Fibroblast of skin of right quadriceps (primary cell): ENCODE data around the gene KLF2.
A peak's percentile ranks its signal among the peaks of the same experiment; 100 is the strongest.
"Not testable (repeated sequence)": the region's sequence is repeated elsewhere in the genome, so short reads cannot be mapped to it uniquely, and the experiment has no call there.

Experiments used
- DNase-seq: peaks from one replicate; pipeline ENCODE4 v3.0.0-alpha.2; 2013

The KLF2 gene

GRCh38 chr19:16324384-16325160 lies at the start of gene KLF2:
Gene KLF2 (plus strand): TSS chr19:16324826. CDS start chr19:16324924, 98 bp downstream.
- peak; percentile 93 for DNase-seq

- no peak for DNase-seq
Measured at GRCh38 chr19:16280306-16280705, 44.3 kb upstream of the KLF2 start.

- no peak for DNase-seq
Measured at GRCh38 chr19:16281743-16282142, 42.9 kb upstream of the KLF2 start.

GRCh38 chr19:16283210-16284061 lies 41.2 kb upstream of the KLF2 start:
- peak; percentile 65 for DNase-seq

DNA sequence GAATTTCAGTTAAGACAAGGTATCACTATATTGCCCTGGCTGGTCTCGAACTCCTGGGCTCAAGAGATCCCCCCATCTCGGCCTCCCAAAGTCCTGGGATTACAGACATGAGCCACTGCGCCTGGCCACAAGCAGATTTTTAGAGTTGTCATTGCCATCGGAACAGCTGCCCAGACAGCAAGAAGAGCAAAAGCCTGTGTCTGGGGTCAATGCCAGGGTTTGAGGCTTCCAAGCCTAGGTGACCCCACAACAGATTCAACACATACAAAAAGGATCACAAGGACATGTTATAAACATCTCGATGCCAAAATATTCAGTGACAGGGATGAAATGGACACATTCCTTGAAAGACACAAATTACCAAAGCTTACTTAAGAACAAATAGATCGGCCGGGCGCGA lies 40.1 kb upstream of the KLF2 start:
- DNase-seq: no peak

- DNase-seq: not testable (repeated sequence)
Measured at GRCh38 chr19:16285079-16285478, 39.5 kb upstream of the KLF2 start.

GRCh38 chr19:16285769-16286498 lies 38.7 kb upstream of the KLF2 start:
- DNase-seq: peak; percentile 13

DNA sequence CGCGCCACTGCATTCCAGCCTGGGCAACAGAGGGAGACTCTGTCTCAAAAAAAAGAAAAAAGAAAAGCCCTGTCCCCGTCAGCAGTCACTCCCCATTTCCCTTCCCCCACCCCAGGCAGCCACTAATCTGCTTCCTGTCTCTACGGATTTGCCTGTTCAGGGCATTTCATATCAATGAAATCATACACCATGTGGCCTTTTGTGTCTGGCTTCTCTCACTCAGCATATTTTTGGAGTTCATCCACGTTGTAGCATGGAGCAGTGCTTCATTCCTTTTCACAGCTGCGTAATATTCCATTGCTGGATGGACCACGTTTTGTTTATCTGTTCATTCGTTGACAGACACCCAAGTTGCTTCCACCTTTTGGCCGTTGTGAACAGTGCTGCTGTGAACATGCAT lies 36.1 kb upstream of the KLF2 start:
- DNase-seq: peak; percentile 58

GRCh38 chr19:16289594-16289993 lies 35.0 kb upstream of the KLF2 start:
- no peak for DNase-seq

DNA sequence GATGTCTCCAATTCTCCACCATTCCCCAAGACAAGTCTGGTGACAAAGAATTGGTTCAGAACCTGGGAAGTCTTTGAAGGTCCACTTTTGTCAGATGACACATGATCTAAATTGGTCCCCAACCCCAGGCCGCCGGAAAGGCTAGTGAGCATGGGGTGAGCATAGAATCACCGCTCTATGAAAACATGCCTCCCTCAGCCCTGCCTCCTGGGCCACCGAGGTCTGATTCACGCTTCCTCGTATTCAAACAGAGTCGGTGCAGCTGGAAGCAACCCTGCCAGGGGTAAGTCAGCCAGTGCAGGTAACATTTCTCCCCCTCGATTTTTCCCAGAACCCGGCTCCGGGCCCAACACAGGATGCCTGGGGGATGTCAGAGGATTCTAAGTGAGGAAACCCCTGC lies 33.9 kb upstream of the KLF2 start:
- no peak for DNase-seq

- peak; percentile 92 for DNase-seq
Measured at GRCh38 chr19:16293118-16294091, 31.2 kb upstream of the KLF2 start.

DNA sequence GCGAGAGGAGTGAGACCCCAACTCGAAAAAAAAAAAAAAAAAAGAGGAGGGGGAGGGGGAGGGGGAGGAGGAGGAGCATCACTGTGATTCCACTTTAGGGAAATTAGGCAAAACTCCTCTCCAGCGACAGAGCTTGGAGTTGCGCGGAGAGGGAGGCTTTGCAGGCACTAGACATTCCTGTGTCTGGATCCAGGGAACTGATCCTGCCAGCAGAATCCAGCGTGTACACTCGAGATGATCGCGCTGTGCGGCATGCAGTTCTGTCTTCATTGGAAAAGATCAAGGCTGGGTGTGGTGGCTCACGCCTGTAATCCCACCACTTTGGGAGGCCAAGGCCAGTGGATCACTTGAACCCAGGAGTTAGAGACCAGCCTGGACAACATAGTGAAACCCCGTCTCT lies 29.6 kb upstream of the KLF2 start:
- peak; percentile 32 for DNase-seq

- DNase-seq: no peak
Measured at GRCh38 chr19:16296713-16297112, 27.9 kb upstream of the KLF2 start.

DNA sequence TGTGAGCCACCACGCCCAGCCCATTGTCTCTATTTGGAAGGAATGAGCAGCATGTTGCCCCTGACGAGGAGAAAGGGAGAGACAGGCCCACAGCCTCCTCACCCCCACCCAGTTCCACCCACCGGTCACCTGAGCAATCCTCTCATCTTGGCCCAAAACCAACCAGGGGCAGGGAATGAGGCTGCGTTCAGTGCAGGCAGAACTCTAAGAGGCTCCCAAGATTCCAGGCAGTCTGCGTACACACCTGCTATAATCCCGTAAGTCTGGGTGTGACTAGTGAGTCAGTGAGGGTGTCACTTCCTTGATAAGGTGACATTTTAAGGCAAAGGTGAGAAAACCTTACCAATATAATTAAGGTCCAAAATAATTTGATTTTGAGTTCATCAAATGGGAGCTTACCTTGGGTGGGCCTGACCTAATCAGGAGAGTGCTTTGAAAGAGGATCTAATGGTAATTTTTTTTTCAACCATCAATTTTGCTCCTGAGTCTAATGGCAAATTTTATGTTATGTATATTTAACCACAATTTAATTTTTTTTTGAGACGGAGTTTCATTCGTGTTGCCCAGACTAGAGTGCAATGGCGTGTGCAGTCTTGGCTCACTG lies 26.9 kb upstream of the KLF2 start:
- no peak for DNase-seq

DNA sequence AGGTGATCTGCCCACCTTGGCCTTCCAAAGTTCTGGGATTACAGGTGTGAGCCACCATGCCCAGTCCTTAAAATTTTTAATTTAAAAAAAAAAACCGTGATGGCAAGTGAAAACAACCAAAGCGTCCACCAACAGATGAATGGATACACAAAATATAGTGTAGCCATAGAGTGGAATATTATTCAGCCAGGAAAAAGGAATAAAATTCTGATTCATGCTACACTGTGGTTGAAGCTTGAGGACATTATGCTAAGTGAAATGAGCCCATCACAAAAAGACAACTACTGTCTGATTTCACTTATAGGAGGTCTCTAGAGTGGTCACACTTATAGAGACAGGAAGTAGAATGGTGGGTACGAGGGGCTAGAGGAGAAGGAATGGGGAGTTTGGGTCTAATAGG lies 26.3 kb upstream of the KLF2 start:
- no peak for DNase-seq

DNA sequence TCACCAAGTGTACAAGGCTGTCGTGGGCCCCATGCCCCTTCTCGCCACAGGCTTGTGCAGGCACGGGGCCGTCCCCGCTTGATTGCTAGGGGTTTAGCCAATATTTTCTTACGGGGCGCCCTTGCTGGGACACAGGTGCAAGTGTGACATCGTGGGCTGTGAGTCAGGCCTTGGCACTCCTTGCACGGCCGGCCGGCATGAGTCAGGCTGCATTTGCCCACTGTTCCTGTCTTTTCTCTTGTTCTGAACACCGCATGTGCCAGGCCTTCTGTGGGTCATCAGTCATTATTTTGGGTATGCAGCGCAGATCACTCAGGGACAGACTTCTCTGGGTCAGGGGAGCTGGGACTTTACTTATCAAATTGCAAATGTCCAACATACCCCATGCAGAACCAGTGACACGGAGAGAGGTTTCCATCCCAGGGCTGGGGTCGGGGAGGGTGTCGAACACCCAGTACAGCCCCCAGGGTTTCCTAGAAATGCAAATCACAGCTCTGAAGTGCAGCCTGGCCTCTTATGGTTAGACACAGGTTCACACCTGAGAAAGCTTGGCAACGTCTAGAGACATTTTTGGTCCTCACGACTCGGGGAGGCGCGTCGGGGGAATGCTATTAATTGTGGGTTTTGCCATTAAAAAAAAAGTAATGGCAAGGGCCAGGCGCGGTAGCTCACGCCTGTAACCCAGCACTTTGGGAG lies 22.5 kb upstream of the KLF2 start:
- no peak for DNase-seq

DNA sequence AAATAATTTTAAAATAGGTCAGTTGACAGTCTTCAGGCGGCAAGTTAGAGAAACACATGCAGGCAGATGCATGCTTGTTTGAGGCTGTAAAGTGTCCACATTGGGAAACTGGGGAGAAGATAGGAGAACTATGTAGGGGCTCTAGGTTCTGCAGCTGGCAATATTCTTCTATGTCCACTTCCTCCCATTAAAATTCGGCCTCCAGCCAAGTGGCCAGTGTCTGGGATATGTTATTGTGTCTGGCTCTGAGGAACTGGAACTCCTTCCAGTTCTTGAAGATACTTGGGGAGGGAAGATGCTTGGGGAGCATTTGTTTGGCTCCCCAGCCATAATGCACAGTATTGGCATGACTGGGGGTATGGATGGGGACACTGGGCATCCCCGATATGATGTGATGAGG lies 20.9 kb upstream of the KLF2 start:
- DNase-seq: no peak

DNA sequence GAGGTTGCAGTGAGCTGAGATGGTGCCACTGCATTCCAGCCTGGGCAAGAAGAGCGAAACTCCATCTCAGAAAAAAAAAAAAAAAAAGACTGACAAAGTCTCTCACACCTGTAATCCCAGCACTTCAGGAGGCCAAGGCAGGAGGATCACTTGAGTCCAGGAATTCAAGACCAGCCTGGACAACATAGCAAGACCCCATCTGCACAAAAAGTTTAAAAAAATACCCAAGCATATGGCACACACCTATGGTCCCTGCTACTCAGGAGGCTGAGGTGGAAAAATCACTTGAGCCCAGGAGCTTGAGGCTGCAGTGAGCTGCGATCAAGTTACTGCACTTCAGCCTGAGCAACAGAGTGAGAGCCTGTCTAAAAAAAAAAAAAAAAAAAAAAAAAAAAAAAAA lies 20.1 kb upstream of the KLF2 start:
- not testable (repeated sequence) for DNase-seq

DNA sequence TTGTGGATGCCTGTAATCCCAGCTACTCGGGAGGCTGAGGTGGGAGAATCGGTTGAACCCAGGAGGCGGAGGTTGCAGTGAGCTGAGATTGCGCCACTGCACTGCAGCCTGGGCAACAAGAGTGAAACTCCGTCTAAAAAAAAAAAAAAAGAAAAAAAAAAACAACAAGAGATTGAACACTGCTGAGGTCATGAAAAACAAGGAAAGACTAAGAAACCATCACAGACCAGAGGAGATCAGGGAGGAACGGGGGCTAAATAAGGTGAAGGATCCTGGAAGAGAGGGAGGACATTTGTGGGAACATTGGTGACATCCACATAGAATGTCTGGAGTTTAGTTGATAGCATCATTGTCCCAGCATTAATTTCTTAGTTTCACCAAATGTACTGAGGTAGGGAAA lies 19.6 kb upstream of the KLF2 start:
- DNase-seq: not testable (repeated sequence)

DNA sequence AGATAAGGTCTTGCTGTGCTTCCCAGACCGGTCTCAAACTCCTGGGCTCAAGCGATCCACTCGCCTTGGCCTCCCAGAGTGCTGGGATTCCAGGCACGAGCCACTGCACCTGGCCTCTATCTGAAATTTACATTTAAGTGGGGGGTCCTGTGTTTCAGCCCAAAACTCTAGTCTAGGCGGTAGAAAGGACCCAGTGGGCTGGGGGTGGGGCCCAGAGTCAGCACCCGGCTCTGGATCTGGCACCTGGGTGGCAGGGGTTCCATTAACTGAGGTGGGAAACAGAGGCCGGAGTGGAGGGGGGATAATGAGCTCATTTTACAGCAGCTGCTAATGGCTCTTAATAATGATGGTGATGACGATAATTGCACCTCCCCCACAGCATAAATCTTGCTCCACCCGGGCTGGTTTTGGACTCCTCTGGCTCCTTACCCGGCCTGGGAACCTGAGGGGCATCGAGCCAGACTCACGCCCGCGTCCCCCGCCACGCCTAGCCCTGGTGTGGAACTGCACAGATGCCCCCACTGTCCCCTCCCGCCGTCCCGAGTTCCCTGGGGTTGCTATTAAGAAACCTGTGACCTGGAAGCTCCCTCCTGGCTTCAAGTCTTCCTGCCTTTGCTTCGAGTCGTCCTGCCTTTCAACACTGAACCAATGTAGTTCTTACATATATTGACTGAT lies 17.8 kb upstream of the KLF2 start:
- DNase-seq: no peak

GRCh38 chr19:16308081-16308480 lies 16.5 kb upstream of the KLF2 start:
- DNase-seq: no peak
